Adrenal gland (tissue), 5 donors: ENCODE data around the gene TACC2.
A peak's percentile ranks its signal among the peaks of the same experiment; 100 is the strongest.

ENCODE experiments used
- POLR2A ChIP-seq, 2 donors: fragments of 450-650 bp; IDR thresholded peaks; one replicate each; pipeline ENCODE4 v1.6.1; 2017; ENCODE audit warnings: antibody characterized with exemption in 2 of 2, mild to moderate bottlenecking in 2 of 2, moderate library complexity in 1 of 2
- TF ChIP-seq, protein P1 (sequence below), 6 experiments: fragments of 450-650 bp in 4 of 6; fragments of 200-600 bp in 2 of 6; sonication (generic) in 1 of 6; IDR thresholded peaks; 1 replicate in 5 of 6; 2 replicates in 1 of 6; pipeline versions ENCODE4 v1.5.1 to v1.8.0; 2016 to 2021; ENCODE audit warnings: antibody characterized with exemption in 6 of 6, mild to moderate bottlenecking in 2 of 6, moderate library complexity in 1 of 6
- donor health status: DM: no; HTN: no; CAD: no.

DNA sequence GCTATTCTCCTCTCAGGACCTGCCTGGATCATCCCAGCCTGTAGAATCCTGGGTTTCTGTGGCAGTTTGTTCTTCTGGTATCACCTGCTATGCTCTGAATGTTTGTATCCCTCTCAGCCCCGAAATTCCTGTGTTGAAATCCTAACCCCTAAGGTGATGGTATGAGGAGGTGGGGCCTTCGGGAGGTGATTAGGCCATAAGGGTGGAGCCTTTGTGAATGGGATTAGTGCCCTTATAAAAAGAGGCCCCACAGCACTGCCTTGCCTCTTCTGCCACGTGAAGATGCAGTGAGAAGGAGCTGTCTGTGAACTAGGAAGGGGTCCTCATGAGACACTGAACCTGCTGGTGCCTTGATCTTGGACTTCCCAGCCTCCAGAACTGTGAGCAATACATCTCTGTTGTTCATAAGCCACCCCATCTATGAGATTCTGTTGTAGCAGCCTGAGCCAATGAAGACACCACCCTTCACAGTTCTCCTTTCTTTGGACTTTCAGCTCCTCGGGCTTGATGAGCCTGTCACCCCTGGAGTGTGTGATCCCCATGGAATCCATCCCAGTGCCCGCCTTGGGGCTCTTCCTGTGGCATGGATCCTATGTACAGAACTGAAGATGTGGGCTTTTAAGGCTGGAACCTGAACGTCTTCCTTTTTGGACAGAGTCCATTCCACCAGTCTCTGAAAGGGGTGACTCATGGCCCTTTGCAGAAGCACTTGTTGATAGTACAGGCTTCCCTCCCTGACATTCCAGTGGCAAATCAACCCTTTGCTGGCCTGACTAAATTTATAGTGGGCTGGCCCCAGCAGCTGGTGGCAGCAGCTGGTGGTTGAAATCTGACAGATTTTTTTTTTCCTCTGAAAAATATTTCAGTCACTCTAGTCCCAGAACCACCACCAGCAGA, 138.0 kb downstream of the TACC2 start:
- TF ChIP-seq, protein P1, sequence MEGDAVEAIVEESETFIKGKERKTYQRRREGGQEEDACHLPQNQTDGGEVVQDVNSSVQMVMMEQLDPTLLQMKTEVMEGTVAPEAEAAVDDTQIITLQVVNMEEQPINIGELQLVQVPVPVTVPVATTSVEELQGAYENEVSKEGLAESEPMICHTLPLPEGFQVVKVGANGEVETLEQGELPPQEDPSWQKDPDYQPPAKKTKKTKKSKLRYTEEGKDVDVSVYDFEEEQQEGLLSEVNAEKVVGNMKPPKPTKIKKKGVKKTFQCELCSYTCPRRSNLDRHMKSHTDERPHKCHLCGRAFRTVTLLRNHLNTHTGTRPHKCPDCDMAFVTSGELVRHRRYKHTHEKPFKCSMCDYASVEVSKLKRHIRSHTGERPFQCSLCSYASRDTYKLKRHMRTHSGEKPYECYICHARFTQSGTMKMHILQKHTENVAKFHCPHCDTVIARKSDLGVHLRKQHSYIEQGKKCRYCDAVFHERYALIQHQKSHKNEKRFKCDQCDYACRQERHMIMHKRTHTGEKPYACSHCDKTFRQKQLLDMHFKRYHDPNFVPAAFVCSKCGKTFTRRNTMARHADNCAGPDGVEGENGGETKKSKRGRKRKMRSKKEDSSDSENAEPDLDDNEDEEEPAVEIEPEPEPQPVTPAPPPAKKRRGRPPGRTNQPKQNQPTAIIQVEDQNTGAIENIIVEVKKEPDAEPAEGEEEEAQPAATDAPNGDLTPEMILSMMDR (IDR thresholded peaks at IDR 0.05), result no peak
- peak in 1 of 2 donors; percentile 27 for TF ChIP-seq POLR2A (IDR thresholded peaks at IDR 0.05)
